GM12801 (cell line): ENCODE results near the gene GCLM.

ENCODE experiments used
- TF ChIP-seq, protein P1 (sequence below): IDR thresholded peaks from one replicate; pipeline ENCODE4 v1.5.1; 2011; ENCODE audit warnings: control low read depth; ENCODE audit not compliant: insufficient read length; ENCODE audit errors: extremely low read depth

Gene GCLM

DNA sequence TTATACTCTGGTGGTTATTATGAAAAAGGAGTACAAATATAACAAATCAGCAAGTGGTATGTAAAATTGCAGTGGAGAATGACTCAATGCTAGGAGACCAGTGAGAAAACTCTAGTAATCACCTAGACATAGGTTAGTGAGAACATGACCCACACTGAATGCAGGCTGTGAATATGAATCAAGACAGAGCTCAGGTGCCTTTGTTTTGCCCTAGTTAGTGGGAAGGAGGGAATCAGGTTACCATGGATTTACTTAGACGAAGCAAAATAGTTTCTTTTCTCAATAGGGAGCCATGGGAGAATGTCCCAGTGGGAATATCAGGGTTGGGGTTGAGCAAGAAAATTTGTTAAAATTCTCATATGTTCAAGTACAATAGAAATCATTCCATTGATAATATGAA, 10.6 kb upstream of the GCLM start:
- TF ChIP-seq, protein P1, sequence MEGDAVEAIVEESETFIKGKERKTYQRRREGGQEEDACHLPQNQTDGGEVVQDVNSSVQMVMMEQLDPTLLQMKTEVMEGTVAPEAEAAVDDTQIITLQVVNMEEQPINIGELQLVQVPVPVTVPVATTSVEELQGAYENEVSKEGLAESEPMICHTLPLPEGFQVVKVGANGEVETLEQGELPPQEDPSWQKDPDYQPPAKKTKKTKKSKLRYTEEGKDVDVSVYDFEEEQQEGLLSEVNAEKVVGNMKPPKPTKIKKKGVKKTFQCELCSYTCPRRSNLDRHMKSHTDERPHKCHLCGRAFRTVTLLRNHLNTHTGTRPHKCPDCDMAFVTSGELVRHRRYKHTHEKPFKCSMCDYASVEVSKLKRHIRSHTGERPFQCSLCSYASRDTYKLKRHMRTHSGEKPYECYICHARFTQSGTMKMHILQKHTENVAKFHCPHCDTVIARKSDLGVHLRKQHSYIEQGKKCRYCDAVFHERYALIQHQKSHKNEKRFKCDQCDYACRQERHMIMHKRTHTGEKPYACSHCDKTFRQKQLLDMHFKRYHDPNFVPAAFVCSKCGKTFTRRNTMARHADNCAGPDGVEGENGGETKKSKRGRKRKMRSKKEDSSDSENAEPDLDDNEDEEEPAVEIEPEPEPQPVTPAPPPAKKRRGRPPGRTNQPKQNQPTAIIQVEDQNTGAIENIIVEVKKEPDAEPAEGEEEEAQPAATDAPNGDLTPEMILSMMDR, result no peak

GRCh38 chr1:93917302-93917701, 8.1 kb upstream of the GCLM start:
- TF ChIP-seq, protein P1, result no peak

GRCh38 chr1:93910305-93910704, 1.1 kb upstream of the GCLM start:
- TF ChIP-seq, protein P1, result no peak

DNA sequence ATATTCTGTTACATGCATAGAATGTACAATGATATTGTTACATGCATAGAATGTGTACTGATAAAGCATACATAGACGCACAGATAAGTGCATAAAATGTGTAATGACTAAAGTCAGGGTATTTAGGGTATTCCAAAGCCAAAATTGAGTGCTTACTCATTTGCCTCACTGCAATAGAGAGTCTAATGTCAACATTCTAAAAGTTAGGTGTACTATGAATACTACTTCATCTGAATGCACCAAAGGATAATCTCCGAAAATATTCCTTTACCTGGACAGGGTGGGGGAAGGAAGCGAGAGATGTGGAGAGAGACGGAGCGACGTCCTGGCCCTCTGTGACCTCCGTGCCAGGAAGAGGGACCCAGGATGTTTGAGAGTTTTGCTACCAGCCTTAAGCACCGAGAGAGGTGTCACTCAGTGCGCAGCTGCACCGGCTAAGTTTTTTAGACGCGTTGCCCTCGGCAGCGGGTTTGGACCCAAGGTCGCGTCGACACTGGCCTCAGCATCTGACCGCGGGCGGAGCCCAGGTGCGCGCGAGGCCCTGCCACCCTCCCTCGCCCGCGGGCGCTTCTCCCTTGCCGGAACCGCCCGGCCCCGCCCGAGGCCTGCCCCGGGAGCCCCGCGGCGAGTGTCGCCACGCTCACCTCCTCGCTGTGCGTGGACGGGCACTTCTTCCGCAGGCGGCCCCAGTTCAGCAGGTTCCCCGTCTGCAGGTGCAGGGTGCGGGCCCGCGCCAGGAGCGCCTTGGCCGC, 660 bp downstream of the GCLM start:
- TF ChIP-seq, protein P1, result no peak

GRCh38 chr1:93907718-93908117, 1.5 kb downstream of the GCLM start:
- TF ChIP-seq, protein P1, result no peak

- TF ChIP-seq, protein P1, result no peak
Measured at GRCh38 chr1:93906480-93906879, 2.8 kb downstream of the GCLM start.

GRCh38 chr1:93905734-93906133, 3.5 kb downstream of the GCLM start:
- TF ChIP-seq, protein P1, result no peak

DNA sequence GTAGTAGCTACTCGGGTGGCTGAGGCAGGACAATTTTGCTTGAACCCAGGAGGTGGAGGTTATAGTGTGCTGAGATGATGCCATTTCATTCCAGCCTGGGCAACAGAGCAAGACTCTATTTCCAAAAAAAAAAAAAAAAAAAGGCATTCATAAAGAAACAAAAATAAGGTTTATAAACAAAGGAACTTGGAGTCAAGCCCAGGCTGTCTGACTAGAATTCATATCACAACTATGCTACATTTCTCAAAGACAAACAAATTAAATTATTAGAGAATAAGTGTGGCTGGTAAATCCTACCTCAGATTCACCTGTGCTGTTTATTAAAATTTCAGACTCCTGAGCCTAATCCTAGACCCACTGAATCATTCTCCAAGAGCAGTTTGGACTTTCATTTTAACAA, 4.2 kb downstream of the GCLM start:
- TF ChIP-seq, protein P1, result no peak
